HUES64 (cell line): Measurements from ENCODE around the gene HEY2.
"Not testable (repeated sequence)": the region's sequence is repeated elsewhere in the genome, so short reads cannot be mapped to it uniquely, and the experiment has no call there.

Source experiments
- H3K27ac ChIP-seq: 2 replicates; pipeline ENCODE4 v1.7.0; 2013; ENCODE audit warnings: low read depth, low read length, inconsistent platforms
- H3K27me3 ChIP-seq: 2 replicates; pipeline ENCODE4 v1.6.1; 2013; ENCODE audit warnings: mild to moderate bottlenecking, low read length; ENCODE audit not compliant: insufficient read depth
- H3K36me3 ChIP-seq: 2 replicates; pipeline ENCODE4 v1.6.1; 2013; ENCODE audit warnings: mild to moderate bottlenecking, low read length; ENCODE audit not compliant: insufficient read depth
- H3K4me1 ChIP-seq: 2 replicates; pipeline ENCODE4 v1.6.1; 2013; ENCODE audit warnings: mild to moderate bottlenecking, low read length, moderate library complexity; ENCODE audit not compliant: insufficient read depth
- H3K4me3 ChIP-seq: 2 replicates; pipeline ENCODE4 v1.5.1; 2013; ENCODE audit warnings: mild to moderate bottlenecking, low read length, moderate library complexity
- H3K9ac ChIP-seq: 2 replicates; pipeline ENCODE4 v1.6.1; 2013; ENCODE audit warnings: mild to moderate bottlenecking, low read depth, low read length
- H3K9me3 ChIP-seq: 2 replicates; pipeline ENCODE4 v1.6.1; 2013; ENCODE audit warnings: low read depth, low read length; ENCODE audit not compliant: insufficient read depth
- WGBS: fragments of 150-250, 120-280 bp; methylation state at CpG from one replicate; pipeline ENCODE4 v1.1.7; 2013; ENCODE audit warnings: missing lambda C conversion rate; 5-methylcytosine and 5-hydroxymethylcytosine counted together

HEY2 gene

DNA sequence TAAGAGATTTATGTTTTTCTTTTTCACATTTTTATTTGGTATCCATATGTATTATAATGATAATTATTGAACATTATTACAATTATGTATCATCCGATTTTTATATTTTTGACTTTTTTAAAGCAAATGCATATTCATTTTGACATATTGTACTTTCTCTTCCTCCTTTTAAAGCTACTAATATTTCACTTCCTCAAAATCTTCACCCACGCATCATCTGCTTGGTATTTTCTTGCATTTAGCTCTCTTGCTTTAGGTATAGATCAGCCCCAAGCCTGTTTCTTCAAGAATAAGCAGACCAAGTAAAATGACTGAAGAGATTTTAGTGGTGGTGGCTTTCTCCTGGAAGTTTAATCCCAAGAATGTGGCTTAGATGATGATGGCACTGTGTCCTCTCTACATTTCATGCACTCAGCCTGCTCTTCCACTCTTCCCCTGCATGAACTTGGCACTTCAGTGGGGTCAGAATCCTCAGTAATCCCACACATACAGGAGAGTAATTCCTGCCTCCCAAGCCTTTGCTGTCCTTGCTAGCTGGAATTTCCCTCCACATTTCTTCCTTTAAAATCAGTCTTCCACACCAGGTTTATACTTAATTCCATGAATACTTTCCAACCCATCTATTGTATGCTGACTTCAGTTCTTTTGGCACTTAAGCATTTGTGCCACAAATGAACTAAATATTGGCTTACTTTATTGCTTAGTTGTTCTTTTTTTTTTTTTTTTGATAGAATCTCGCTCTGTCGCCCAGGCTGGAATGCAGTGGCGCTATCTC is 49.5 kb downstream of the HEY2 start:
- Histone ChIP-seq H3K9ac (no peak overlapping the region), H3K27ac (no peak overlapping the region), H3K4me3 (no peak overlapping the region), H3K4me1 (no peaks in the 10 kb centered on the region), H3K36me3 (no peaks in the 10 kb centered on the region), H3K27me3 (no peaks in the 10 kb centered on the region), H3K9me3 (no peaks in the 10 kb centered on the region)
- WGBS: 93% methylated on average over 5 of the region's 5 CpGs

DNA sequence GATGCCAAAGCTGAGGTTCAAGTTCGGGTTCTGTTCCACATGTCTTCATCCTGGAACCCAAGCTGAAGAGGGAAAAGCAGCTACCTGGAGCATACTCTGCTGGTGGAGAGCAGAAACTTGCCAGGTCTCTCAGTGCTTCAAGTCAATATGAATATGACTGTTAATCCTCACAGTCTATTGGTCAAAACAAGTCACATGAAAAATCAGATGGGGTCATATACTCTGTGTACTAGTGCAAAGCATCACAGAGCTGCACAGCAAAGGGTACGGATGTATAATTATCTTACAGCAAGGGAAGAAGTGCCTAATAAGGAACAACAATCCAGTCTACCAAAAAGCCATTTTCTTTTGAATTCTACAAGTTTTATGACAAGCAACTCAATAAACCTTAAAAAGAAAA is 53.0 kb downstream of the HEY2 start:
- no peak overlapping the region for H3K4me3 ChIP-seq
- H3K36me3 ChIP-seq: no peaks in the 10 kb centered on the region
- 95% methylated on average over 2 of the region's 2 CpGs for WGBS
- H3K9ac ChIP-seq: no peak overlapping the region
- no peak overlapping the region for H3K27ac ChIP-seq
- no peaks in the 10 kb centered on the region for H3K9me3 ChIP-seq
- H3K27me3 ChIP-seq: no peaks in the 10 kb centered on the region
- H3K4me1 ChIP-seq: no peaks in the 10 kb centered on the region

DNA sequence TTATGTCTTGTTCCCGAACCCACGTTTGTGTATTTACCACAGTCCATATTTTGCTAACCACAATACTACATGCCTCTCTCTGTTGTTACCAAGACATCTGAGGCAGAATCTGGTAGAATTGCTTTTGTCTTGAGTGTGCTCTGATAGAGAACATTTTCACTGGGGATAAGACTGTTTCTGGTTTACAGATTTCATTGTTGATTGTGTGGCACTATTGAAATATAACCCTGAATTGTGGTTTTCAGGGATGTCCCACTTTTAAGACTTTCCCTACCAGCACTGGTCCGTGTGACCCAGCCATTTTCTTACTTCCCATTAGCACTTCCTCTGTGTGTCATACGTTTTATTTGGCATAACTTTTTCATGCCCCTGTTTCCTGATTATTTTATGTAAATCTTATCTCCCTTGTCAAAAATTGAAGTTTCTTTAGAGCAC is 53.5 kb downstream of the HEY2 start:
- Histone ChIP-seq H3K36me3 (no peaks in the 10 kb centered on the region), H3K9ac (no peak overlapping the region), H3K9me3 (no peaks in the 10 kb centered on the region), H3K27ac (no peak overlapping the region), H3K27me3 (no peaks in the 10 kb centered on the region), H3K4me1 (no peaks in the 10 kb centered on the region), H3K4me3 (no peak overlapping the region)
- 92% methylated on average over 4 of the region's 4 CpGs for WGBS

DNA sequence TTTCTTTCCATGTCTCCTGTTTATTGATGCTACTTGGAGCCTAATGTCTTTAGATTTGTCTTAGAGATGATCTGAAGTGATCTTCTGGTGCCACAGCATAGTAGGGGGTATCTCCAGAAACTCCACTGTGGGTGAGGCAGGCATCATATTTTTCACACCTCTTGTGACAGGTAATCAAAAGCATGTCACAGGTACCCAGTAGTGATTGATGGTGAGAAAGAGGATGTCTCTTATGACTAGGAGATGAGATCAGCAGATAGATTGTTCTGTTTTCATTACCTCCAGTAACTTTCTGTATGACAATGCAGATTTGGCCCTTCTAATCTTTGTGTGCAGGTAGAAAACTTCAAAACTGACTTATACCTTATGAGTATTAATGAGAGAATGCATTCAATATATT is 54.8 kb downstream of the HEY2 start:
- H3K4me1 ChIP-seq: no peaks in the 10 kb centered on the region
- H3K27me3 ChIP-seq: no peaks in the 10 kb centered on the region
- H3K27ac ChIP-seq: no peak overlapping the region
- H3K9me3 ChIP-seq: no peaks in the 10 kb centered on the region
- no peak overlapping the region for H3K9ac ChIP-seq
- H3K36me3 ChIP-seq: no peaks in the 10 kb centered on the region
- H3K4me3 ChIP-seq: no peak overlapping the region

DNA sequence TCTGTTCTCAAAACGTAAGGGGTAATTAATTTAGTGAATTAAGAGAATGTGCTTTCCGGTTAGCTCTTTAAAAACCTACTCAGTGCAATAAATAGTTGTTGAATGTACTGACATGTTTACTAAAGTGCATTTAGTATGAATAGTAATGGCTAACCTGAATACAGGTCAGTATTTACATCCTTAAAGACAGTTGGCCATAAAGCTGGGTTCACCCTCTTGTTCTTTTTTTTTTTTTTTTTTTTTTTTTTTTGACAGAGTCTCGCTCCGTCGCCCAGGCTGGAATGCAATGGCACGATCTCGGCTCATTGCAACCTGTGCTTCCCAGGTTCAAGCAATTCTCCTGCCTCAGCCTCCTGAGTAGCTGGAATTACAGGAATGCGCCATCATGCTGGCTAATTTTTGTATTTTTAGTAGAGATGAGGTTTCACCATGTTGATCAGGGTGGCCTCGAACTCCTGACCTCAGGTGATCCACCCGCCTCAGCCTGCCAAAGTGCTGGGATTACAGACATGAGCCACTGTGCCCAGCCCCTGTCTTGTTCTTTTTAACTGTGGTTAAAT is 55.5 kb downstream of the HEY2 start:
- H3K4me1 ChIP-seq, H3K4me3 ChIP-seq, H3K27ac ChIP-seq, H3K36me3 ChIP-seq, H3K27me3 ChIP-seq, H3K9ac ChIP-seq, H3K9me3 ChIP-seq: not testable (repeated sequence)
- 98% methylated on average over 10 of the region's 10 CpGs for WGBS

DNA sequence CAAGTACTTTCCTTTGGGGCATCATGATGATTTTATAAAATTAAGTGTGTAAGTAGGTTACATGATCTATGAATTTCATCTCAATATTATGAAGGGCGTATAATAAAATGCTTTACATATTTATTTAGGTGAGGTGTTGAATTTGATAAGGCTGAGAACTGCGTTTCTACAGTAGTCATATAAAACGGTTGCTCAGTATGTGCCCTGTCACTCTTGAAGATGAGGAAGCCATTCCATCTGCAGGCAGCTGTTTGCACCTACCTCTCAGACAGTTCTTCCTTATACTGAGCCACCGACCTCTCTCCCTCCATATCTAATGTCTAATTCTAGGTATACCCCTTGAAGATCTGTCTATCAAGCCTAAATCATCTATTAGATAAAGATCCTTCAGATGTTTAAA is 57.4 kb downstream of the HEY2 start:
- Histone ChIP-seq H3K27ac (no peak overlapping the region), H3K4me3 (no peak overlapping the region), H3K9ac (no peak overlapping the region), H3K27me3 (no peaks in the 10 kb centered on the region), H3K4me1 (no peaks in the 10 kb centered on the region), H3K36me3 (no peaks in the 10 kb centered on the region), H3K9me3 (no peaks in the 10 kb centered on the region)
- WGBS: 91% methylated on average over 4 of the region's 4 CpGs

DNA sequence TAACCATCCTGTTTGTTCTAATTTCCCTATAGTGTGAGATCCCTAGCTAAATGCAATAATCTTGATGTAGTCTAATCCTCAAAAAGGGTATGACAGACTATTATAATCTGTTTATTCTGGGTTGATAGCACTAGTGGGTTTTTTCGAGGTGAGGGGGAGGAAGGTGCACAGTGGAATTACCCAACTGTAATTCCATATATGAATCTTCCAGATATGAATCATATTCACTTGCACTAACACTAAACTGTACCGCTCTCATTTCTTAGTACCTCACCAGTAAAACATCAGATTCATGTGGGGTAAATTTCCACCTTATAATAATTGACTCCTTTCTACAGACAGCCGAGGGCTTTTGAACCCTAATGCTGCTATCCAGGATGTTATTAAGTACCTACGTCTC is 57.9 kb downstream of the HEY2 start:
- WGBS: 95% methylated on average over 3 of the region's 4 CpGs
- Histone ChIP-seq H3K9ac (no peak overlapping the region), H3K4me1 (no peaks in the 10 kb centered on the region), H3K27me3 (no peaks in the 10 kb centered on the region), H3K27ac (no peak overlapping the region), H3K9me3 (no peaks in the 10 kb centered on the region), H3K4me3 (no peak overlapping the region), H3K36me3 (no peaks in the 10 kb centered on the region)

DNA sequence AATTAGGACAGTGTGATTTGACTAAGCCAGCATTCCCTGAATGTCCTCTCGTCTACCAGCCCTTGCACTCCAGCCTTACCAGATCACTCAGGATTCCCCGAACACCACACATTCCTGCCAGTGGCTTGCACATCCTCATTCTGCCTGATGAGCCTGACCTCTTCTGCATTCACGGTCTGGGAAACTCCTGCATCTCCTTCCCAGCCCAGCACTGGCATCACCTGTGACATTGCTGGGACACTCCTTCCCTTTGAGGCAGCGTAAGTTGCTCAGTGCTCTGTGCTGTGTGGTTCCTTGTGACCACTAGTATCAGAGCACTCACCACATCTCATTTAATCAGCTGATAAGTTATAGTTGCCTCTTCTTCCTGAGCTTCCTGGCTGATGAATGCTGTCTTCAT is 58.6 kb downstream of the HEY2 start:
- no peak overlapping the region for H3K4me3 ChIP-seq
- H3K4me1 ChIP-seq: no peaks in the 10 kb centered on the region
- H3K27me3 ChIP-seq: no peaks in the 10 kb centered on the region
- WGBS: 84% methylated on average over 4 of the region's 4 CpGs
- H3K27ac ChIP-seq: no peak overlapping the region
- no peak overlapping the region for H3K9ac ChIP-seq
- H3K36me3 ChIP-seq: no peaks in the 10 kb centered on the region
- no peaks in the 10 kb centered on the region for H3K9me3 ChIP-seq

DNA sequence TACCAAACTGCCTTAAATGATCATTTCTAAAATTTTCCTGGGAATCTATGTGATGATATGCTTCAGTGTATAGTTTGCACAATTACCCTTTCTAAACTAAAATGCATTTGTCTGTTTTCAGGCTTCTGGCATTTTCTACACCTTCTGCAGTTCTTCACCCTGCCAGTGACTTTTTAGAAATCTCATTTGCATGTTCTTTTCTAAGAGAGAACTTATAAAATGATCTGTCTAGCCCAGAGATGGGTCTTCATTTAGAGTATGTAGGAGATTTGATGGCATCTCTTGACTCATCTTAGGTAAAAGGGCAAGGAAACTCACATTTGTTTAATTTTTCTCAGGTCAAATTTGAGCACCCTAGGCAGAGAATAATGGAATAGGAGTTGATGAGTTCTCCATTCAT is 59.2 kb downstream of the HEY2 start:
- Histone ChIP-seq H3K9ac (no peak overlapping the region), H3K36me3 (no peaks in the 10 kb centered on the region), H3K27ac (no peak overlapping the region), H3K27me3 (no peaks in the 10 kb centered on the region), H3K4me3 (no peak overlapping the region), H3K9me3 (no peaks in the 10 kb centered on the region), H3K4me1 (no peaks in the 10 kb centered on the region)

DNA sequence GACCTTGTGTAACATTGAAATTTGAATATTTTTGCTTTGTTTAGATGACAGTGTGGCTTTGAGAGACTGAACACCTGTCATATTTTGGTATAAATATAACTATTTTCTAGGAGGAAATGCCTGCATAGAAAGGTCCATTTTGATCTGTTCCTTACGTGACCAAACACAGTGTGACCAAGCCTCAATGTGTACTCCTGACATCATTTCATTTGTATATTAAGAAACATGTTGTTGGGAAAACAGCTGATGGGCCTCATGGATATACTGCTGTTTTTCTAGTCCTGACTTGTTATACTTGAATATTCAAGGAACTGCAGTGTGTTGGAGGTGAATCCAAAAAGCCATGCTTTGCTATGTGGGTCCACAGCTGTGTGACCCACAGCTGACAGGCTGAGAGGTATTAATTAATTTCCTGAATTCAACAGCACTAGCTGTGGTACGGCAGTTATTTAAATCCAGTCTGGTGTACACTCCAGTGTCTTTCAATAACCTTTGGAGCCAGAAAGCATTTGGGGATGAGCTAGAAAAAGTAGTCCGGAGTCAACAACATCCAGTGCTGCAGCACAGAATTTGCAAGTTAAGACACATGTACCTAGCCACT is 60.2 kb downstream of the HEY2 start:
- Histone ChIP-seq H3K27me3 (no peaks in the 10 kb centered on the region), H3K36me3 (no peaks in the 10 kb centered on the region), H3K9ac (no peak overlapping the region), H3K4me1 (no peaks in the 10 kb centered on the region), H3K27ac (no peak overlapping the region), H3K9me3 (no peaks in the 10 kb centered on the region), H3K4me3 (no peak overlapping the region)
- 90% methylated on average over 3 of the region's 3 CpGs for WGBS

DNA sequence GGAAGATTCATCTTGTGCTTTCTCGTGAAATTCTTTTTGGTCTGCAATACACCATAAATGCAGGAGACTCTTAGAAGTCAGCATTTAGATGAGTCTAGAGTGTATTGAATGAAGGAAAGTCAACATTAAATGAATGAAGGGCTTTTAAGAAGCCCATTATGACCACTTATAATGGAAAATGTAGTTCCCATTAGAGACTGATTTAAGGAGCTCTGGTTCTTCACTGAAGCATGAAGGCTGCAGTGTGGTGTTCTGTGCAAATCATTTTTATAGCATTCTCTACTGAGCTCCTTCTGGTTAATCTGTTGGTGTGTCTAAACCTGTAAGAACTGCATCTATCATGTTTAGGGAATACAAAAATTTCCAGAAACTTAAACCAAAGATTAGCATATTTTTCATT is 61.0 kb downstream of the HEY2 start:
- no peak overlapping the region for H3K4me3 ChIP-seq
- no peaks in the 10 kb centered on the region for H3K4me1 ChIP-seq
- H3K27me3 ChIP-seq: no peaks in the 10 kb centered on the region
- no peaks in the 10 kb centered on the region for H3K9me3 ChIP-seq
- no peak overlapping the region for H3K27ac ChIP-seq
- WGBS: 88% methylated on average over 1 of the region's 1 CpG
- H3K36me3 ChIP-seq: no peaks in the 10 kb centered on the region
- no peak overlapping the region for H3K9ac ChIP-seq
